RPMI7951 (cell line): ENCODE results near the gene ERLIN1. TPM values are rescaled to one million over a fixed set of nuclear protein-coding genes. Genes with fewer than 3 reads are reported as not detected.
A peak's percentile ranks its signal among the peaks of the same experiment; 100 is the strongest.

Experiments used
- DNase-seq: peaks from one replicate; pipeline ENCODE4 v3.0.0-alpha.2; 2012; ENCODE audit warnings: low read depth
- total RNA-seq: library from RNA; depleted of rRNA; stranded (reverse); fragments of >200 nt; shearing (Covaris generic); gene quantifications from 2 replicates; pipeline ENCODE4 v1.2.3, GENCODE V29; 2014

Gene ERLIN1
- total RNA-seq, 1 experiment from 2014 or later, result 42.5 TPM

DNA sequence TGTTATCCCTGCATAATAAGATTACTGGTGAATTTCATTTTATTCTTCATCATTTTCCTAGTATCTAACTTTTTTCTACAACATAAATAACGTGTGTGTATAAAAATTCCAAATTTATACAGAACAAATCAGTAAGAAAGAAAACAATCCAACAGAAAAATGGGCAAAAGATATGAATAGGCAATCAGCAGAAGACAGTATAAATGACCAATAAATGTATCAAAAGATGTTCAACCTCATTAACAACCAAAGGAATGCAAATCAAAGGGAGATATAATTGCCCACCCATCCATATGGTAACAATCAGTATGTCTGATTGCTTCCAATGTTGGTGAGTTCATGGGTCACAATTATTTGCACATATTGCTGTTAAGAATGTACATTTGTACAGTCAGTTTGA, 13.5 kb downstream of the ERLIN1 start:
- DNase-seq, result no peak

DNA sequence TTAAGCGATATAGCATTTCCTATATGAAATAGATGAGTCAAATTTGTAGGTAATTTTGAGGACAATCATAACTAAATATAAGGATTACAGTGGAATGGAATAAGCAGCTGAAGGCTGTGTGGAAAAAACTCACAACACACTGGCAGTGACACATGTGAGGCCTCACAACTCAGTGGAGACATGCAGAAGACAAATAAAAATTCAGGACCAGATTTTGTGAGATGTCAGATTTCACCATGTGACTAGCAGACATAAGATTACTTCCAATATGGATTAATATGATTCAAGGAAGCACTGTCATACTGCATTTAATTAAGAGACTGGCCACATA, 17.6 kb downstream of the ERLIN1 start:
- no peak for DNase-seq

DNA sequence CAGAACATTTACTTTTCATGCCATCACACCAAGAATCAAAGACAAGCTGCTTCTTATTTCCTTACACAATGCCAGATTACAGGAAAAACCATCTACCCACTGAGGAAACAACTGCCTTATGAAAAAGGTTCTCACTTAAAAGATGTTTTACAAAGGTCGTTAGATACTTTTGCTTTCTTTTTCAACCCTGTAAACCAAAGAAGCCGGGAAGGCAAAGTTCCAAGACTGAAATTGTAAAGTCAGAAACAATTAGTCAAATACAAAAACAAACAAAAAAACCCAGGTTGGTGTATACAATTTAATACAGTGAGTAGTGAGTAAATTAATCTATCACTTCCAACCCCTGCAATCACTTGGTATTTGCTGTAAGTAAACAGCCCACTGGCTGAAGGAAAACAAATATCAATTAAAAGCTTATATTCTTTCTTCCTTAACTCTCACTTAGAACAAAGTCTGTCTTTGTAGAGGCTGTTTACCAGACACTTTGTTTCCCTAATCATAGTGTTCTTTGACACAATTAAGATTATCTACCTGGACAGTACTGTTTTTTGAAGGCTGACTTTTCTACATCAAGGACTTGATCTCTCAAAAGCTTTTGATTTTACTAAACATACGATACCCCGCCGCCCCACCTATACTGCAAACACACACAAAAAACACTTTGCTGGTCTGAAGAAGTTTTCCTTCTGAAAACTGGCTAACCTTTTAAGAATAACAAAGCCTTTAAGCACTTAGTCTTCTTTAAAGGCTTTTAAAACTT, 18.1 kb downstream of the ERLIN1 start:
- no peak for DNase-seq

DNA sequence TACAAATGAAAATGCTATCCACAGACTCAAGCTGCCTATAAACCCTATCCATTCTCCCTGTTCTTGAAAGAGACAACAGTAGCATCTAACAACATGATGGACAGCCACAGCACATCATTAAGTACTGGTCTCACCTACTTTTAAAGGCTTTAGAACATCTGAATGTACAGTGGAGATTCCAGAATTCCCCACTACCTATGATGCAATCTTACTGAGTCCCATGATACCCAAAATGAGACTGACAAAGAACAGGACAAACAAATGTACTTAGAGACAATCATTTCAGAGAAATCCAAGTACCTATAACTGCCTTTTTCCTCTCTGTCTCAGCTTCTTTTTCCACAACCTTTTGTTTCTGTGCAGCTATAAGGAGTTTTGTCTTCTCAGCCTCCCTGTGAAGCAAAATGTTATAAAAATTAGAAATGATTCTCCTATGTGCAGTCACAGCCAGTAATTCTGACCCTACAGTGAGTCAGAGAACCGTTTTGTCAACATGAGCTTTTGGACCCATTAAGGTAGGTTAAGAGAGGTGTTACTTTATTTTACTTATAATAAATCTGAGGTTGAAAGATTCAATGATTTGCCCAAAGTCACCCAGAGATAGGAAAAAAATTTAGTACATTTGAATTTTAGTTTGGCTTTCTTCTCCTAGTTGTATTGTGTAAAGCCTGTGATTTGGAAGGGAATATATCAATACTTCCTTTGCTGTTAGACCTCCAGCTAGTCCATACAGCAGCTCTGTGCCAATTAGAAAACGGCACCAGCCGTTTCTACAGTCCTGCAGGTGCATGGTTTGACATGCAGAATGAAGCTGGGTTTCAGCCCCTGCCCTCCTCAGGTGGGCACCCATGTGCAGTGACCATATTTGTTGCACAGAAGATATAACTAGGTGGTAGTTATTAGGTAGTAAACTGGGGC, 21.9 kb downstream of the ERLIN1 start:
- DNase-seq, result no peak

DNA sequence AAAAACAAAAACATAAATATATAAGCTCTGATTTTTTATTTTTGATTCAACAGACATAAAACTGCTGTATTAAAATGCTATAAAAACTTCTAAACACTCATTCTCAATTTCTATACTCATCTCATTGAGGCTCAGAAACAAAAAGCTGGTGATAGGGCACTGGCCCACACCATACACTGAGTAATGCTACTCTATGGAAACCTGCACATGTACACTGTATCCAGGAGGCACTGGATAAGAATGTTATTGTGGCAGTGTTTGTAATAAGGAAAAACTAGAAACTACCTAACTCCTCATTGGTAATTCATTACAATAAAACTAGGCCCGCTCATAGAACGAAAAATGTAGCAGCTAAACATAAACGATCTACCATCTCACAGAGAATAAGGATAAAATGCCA, 23.1 kb downstream of the ERLIN1 start:
- no peak for DNase-seq

DNA sequence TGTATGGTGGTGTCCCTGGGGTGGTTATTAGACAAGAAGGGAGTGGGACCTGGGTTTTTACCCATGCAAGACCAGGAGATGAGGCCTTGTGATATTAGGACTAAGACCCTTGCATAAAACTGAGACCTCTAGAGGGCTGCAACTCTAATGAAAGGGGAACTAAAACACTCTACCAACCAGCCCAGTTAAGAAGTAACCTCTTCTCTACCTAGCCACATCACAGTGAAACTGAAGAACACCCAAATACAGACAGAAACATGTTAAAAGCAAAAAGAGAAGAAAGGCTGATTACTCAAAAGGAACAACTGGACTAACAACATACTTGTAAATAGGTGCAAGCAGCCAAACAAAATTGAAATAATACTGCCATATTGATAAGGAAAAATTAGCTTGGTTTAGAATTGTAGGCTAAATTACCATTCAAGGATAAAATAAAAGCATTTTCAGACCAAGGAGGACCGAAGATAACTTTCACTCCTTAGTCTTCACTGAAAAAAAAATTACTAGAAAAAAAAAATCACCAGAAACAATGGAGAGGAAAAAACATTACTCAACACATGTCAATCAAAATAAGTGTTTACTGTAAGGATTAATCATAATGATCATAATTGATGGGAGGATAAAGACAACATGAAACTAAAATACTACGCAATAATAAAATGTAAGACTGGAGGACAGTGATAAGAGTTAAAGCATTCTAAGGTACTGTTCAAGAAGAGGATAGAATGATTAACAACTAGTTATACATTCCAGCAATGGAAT, 27.6 kb downstream of the ERLIN1 start:
- DNase-seq, result no peak

DNA sequence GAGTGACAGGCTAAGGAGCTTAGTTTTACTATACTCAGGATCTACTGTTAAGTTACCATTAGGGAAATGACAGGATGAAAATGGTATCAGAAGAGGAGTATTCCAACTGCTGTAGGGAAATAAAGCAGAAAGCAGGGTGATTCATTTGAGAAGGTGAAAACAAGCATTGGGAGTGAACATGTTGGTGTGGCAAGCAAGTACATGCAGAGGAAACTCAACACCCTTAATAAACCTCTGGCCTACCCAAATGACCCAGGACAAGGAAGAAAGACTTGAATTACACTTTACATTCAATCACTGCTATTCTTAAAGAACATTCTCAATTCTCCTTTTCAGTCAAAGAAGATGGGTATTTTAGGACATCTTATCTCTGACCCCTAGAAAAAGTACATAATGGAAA, 28.7 kb downstream of the ERLIN1 start:
- DNase-seq, result no peak

DNA sequence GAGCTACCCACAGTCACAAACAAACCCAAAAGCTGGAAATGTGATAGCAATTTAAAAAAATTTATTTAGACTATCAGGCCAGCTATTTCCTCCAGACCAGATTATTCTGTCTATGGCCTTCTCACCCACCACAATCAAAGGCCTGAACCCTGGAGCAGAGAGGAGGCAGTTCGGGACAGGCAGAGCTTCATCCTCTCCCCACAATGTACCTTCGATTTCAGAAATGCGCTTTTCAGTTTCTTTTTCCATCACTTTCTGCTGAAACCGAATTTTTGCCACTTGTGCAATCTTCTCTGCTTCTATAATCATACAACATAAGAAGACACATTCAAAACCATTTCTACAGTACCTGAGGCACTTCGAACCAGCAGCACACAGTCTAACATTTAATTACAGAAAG, 29.9 kb downstream of the ERLIN1 start:
- DNase-seq, result no peak

DNA sequence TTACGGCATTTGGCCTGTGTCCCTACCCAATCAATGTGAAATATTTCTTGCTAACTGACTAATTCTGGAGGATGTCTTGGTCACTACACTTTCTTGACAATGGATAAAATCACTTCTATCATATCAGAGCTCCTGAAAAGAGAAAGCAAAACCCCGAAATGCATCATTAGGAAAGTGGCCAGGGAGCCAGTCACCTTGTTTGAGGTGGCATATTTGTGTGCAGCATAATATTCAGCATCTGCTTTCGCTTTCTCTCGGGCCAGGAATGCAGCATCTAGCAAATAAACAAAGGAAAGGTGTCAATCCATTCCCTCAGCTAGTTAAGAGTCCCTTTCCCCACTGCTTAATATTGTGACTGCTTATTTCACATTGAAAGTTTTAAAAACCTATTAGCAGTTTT, 31.2 kb downstream of the ERLIN1 start:
- DNase-seq, result no peak

DNA sequence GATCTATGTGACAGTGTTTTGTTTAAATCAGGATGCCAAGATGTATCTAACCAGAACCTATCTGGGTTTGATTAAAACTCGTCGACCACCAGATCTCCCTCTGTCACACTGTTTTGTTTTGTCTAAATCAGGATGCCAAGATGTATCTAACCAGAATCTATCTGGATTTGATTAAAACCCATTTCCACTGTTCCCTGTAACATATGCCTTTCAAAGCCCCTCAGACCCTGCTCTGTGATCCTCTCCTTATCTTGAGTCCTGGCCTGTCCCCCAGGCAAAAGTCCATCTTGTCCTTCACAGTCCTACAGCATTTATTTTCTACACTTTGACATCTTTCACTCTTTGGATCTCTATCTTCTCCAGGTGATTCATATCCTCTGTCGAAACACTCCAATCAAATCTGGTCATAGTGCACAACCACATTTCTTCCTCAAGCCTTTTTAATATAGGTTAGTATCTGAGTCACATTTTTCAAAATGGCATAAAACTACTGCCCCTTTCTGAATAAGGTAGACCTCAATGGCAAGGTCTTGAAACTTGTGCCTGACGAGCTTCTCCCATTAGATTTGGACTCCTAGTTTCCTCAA, 32.5 kb downstream of the ERLIN1 start:
- no peak for DNase-seq

DNA sequence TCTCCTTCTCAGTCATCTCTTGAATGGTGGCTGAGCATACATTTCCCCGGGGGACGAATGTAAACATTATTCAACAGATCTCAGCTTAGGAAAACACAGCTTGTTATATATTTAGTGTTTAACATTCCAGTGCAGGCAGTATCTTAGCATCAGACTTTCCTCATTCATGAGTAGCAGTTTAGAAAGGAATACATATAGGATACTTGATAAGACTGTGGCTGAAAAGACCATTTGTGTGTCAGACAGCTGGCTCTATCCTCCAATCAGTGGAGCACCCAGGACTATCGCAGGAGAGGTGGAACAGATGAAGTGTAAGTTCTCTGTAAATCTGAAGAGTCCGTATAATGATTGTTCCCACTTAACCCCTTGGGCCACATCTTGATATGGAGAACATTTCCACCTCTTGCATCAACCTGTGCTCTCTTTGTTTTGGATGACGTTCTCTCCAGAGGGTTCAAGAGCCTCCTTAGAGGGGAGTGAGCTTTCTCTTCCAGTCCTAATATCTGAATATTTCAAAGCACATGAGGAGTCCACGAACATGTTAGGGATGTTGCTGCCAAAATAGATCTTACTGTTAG, 34.0 kb downstream of the ERLIN1 start:
- DNase-seq, result no peak

DNA sequence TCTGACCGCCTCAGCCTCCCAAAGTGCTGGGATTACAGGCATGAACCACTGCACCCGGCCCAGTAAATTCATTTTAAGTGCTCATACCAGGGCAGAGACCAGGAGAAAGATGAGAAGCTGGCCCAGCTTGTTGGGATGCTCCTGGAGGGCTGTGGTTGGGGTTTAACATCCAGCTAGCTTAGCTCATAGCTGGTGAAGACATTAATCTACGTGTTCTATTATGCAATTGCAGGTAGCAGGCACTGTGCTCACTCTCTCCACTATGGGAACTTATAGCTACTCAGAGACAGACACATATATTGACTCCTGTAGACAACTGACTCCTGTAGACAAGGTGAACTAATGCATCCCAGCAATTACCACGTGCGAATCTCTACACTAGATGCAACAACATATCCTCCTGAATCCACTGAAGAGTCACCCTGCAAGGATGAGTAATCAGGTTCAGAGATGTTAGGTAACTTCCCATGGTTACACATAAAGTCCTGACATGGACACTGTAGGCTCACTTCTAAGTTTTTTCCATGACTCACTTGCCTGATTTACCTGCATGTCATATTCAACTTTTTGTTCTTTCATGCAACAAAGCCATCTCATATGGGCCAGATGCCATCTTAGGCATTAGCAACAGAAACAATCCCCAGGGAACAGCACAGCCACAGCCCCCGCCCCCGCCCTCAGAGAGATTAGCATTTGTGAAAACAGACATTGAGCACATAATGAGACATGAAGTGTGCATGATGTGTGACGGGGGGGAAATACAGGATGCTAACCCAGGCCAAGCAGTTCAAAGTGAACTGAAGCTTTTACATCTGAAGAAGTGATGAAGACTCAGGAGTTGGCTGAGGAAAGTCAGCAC, 37.2 kb downstream of the ERLIN1 start:
- peak; percentile 16 for DNase-seq

DNA sequence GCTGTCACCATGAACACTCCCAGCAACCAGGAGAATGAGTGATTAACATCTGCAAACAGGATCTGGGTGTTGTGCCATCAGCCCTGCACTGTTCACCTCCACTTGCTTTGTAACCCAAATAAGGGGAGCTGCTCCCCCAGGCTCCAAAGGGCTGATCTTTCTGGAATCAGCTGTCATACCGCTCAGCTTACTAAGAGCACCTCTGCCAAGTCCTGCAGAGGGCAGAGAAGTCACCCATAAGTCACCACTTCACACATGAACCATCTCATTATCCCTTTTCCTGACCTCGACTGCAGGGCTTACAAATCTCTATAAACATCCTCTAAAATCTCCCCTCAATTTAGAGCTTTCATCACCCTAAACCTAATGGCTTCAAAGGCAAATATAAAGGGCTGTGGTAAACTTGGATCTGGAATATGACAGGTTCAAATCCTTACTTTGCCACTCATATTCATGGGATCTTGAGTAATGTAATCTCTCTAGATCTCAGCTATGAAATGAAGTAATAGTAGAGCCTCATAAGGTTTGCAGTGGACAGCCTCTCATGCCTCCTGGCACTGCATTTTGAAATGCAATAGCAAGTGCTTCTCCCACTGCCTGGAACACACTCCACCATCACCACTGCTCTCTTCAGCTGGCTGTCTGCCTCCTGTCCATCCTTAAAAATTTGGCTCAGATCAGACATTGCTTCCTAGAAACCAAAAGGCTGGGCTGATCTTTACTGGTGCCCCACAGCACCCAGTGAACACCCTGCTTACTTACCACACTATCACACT, 38.8 kb downstream of the ERLIN1 start:
- no peak for DNase-seq

DNA sequence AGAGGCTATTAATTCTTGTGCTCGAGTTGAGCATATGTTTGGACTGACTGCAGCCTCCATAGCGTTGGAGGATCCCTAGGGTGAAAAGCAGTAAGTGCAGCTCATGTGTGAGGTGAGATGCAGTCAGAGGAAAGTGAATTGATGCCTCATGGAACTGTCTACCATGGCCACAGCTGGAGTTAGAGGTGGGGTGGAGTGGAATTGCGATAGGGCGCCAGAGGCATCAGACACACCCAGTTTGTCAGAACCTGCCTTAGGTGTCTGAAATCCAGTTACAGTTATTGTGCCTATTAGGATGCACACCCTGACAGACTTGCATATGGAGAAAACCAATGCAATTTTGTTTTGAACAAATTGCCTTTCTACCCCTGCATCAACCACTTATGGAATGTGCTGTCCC, 39.4 kb downstream of the ERLIN1 start:
- DNase-seq, result no peak

DNA sequence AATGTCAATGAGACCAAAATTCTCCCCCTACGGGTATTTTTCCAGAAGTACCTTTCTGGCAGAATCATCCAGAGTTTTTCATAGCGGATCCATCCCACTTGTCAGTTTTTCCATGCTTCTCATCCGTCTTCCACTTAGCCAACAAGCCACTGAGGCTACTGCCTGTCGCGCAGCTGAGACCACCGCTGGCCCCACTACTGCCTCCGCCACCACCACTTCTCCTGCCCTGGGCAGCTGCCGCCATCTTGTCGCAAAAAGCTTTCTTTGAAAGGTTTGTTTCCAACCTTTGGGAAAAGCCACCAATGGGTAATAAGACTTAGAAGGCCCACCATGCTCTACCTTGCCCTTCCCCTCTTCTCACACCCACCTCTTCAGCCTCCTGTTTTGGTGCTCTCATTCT, 42.1 kb downstream of the ERLIN1 start:
- DNase-seq, result no peak

DNA sequence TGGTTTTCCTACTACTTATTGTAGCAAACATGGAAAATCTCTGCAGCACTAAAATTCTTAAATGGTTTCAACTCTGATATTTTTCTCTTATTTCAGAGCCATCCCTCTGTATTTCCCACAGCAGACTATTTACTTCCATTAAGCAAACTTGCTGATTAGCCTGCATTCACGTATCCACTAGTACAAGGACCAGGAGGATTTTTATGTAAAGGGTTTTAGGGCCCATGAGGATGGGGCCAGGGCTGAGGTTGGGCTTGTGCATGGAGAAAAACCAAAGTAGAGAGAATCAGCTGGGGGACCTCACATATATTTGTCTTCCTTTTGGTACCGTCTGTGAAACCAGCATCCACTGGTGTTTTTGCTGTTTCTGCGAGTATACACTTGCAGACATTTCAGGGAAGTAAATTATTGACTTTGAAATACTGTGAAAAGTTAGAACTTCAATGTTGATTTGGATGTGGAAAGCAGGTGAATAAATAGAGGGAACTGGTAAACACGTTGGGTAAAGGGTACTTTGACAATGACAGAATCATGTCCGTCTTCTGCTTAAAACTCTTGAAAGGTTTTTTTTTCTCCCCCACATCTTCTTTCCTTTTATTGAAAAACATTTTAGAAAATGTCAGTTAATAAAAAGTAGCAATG, 44.3 kb downstream of the ERLIN1 start:
- DNase-seq, result no peak

DNA sequence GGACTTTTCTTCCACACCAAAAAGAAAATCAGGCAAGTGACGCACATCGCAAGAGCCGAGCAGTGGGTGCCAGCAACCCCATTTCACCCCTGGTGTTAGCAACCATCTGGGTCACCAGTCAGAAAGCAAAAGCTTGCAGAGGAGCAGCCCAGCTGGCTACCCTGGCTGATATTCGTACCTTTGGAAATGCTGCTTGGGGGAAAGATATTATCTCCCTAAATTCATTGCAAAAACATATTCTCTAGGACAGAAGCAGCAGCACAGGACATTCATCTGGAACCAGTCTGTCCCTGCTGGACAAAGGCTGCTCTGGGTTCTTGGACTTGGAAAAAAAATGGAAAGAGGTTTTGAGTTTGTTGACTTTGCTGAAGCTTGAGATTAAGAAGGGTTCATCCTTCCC, 45.8 kb downstream of the ERLIN1 start:
- no peak for DNase-seq

DNA sequence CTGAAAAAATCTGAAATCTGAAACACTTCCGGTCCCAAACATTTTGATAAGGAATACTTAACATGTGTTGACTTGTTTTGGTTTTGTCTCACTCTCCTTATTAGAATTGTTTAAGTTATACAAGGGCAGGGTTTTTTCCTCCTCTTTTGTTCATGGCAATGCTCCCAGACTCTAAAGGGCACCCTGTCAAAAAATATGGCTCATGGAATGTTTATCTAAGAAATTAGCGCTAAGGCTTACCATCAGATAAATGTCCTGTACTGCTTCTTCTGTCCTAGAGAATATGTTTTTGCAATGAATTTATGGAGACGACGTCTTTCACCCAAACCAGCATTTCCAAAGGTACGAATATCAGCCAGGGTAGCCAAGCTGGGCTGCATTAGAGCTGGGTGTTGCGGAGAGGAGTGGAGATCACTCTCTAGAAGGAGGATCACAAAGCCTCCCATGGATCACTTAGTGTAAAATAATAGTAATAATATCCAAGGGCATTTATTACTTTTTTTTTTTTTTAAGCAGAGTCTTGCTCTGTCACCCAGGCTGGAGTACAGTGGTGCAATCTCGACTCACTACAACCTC, 46.8 kb downstream of the ERLIN1 start:
- DNase-seq, result no peak

DNA sequence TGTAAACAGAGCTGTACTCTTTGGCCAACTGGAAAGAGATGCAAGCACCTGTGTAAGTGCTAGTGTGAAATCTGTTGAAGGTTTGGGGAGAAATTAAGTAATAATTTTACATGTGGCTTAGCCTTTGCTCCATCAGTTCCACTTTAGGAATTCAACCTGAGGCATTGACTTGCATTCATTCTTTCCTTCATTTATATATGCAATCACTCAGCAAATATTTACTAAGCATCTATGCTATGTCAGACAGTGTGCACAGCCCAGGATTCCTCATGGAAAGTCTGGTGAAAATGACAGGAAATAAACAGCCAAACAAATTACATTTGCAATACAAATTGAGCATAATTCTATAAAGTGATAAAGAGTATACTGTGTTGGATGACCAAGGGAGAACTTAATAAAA, 50.3 kb downstream of the ERLIN1 start:
- no peak for DNase-seq
